ENCODE data around the gene KIRREL3. TPM values are rescaled to one million over a fixed set of nuclear protein-coding genes. Genes with fewer than 3 reads are reported as not detected.

KIRREL3 gene
- total and polyA plus RNA-seq, 2 of the 8 experiments (the other 6 are each of a cell fraction or from before 2014, with no cell fraction given), result 0.29 to 0.32 TPM

DNA sequence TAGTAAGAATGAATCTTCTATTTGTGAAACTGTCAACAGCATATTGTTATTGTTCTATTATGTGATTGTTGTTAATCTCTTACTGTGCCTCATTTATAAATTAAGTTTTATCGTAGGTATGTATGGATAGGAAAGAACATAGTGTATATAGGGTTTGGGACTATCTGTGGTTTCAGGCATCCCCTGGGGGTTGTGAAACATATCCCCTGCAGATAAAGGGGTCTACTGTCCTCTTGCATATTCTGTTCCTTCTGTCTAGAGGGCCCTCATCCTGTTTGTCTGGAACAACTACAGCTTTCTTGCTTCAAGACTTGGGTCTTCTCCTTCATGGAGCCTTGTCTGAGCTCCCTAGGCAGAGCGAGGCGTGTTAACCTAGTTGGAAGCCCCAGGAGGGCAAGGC, 159.6 kb downstream of the KIRREL3 start:
- DNase-seq (ENCODE audit: low read depth in 1 of 2, low spot score in 2 of 2) (no peak), FAIRE-seq (no peak)
- 95% methylated on average over 3 of the region's 3 CpGs; no CpG with 5 or more reads in 1 of the 2 experiments for WGBS, 2 experiments (ENCODE audit: extremely low coverage in 1 of 2, insufficient coverage in 1 of 2, insufficient read length in 1 of 2, insufficient replicate concordance in 2 of 2, low coverage in 1 of 2, low lambda C conversion rate in 2 of 2, missing lambda C conversion rate in 1 of 2)
- Histone ChIP-seq H3K18ac (ENCODE audit: extremely low read depth, low read length) (no peak overlapping the region), H3K9ac (replicated peaks in 1 of 4; ENCODE audit: extremely low read depth in 1 of 4, low read depth in 3 of 4, low read length in 3 of 4) (no peak overlapping the region), H3K27ac (ENCODE audit: low read depth, low read length) (no peak overlapping the region), H3K23ac (ENCODE audit: insufficient read length) (no peak overlapping the region), H3K9me3 (ENCODE audit: insufficient read depth in 2 of 2, low read depth in 1 of 2, low read length in 1 of 2) (0 out of 4 replicates have a peak, but pooled peaks cover 3% of the 10 kb centered on the region in 2 experiments), H2BK5ac (ENCODE audit: low read depth, low read length) (no peak overlapping the region), H3K4ac (replicated peaks; ENCODE audit: insufficient read length, low read depth, low read length) (no peak overlapping the region), H3K4me3 (ENCODE audit: extremely low read depth in 1 of 4, insufficient read depth in 2 of 4, low read depth in 3 of 4, low read length in 4 of 4) (no peak overlapping the region), H2BK15ac (ENCODE audit: low read length) (no peak overlapping the region), H2BK12ac (ENCODE audit: low read depth, low read length) (no peak overlapping the region), H3K4me2 (ENCODE audit: insufficient read depth in 1 of 2, low read depth in 2 of 2, low read length in 2 of 2) (no peak overlapping the region), H4K5ac (ENCODE audit: insufficient read length, low read depth, low read length) (no peak overlapping the region), H3K14ac (ENCODE audit: insufficient read length) (no peak overlapping the region), H4K8ac (ENCODE audit: extremely low read depth, insufficient read depth, low read length) (no peak overlapping the region), H2AK5ac (ENCODE audit: low read depth, low read length) (no peak overlapping the region), H4K91ac (replicated peaks; ENCODE audit: insufficient read length, low read length) (no peak overlapping the region), H2BK20ac (ENCODE audit: low read length) (no peak overlapping the region), H3K79me1 (ENCODE audit: low read depth, low read length) (no peaks in the 10 kb centered on the region), H4K20me1 (replicated peaks in 1 of 2; ENCODE audit: control insufficient read depth in 1 of 2, insufficient read depth in 2 of 2, low read length in 2 of 2) (no peaks in the 10 kb centered on the region), H2AFZ (ENCODE audit: low read length) (no peak overlapping the region), H2BK120ac (replicated peaks; ENCODE audit: low read depth, low read length) (no peak overlapping the region), H3K4me1 (replicated peaks in 1 of 4; ENCODE audit: control insufficient read depth in 3 of 4, insufficient read depth in 4 of 4, low read length in 3 of 4) (no peaks in the 10 kb centered on the region), H3K56ac (replicated peaks; ENCODE audit: insufficient read length, low read depth, low read length) (no peak overlapping the region), H3K27me3 (replicated peaks in 1 of 4; ENCODE audit: control insufficient read depth in 3 of 4, extremely low read depth in 1 of 4, insufficient read depth in 3 of 4, low read length in 3 of 4) (no peaks in the 10 kb centered on the region; a peak in 1 of 7 replicates), H3K36me3 (ENCODE audit: control insufficient read depth in 2 of 4, insufficient read depth in 4 of 4, low read length in 3 of 4) (no peaks in the 10 kb centered on the region), H3K23me2 (ENCODE audit: low read depth, low read length) (no peaks in the 10 kb centered on the region), H3K79me2 (ENCODE audit: control insufficient read depth in 1 of 2, insufficient read depth in 2 of 2, low read length in 2 of 2) (no peaks in the 10 kb centered on the region)
- CTCF ChIA-PET (ENCODE audit: partially characterized antibody), result interaction anchor here (1.1 to 1.2 kb wide), 3 partner anchors 11 to 125 kb away, joined by 3 to 5 read pairs (median 4); no protein-coding TSS in a partner anchor
- POLR2A ChIA-PET (ENCODE audit: partially characterized antibody), result no interaction called here
- TF ChIP-seq SP1 (IDR thresholded peaks at IDR 0.05; ENCODE audit: low read depth, low read length) (no peak), BRCA1 (IDR thresholded peaks at IDR 0.05; ENCODE audit: low read depth, low read length) (no peak), POLR2A (IDR thresholded peaks at IDR 0.05; ENCODE audit: control extremely low read depth in 1 of 2, low read depth in 2 of 2, low read length in 2 of 2) (no peak), SP4 (IDR thresholded peaks at IDR 0.05; ENCODE audit: low read length) (no peak), KDM4A (IDR thresholded peaks at IDR 0.05; ENCODE audit: low read depth, low read length, severe bottlenecking) (no peak), ASH2L (IDR thresholded peaks at IDR 0.05; ENCODE audit: low read length) (no peak), TAF7 (optimal IDR thresholded peaks at IDR 0.05; ENCODE audit: borderline replicate concordance, low read depth, low read length) (no peak), SIRT6 (IDR thresholded peaks at IDR 0.05; ENCODE audit: low read length) (no peak), EZH2 (IDR thresholded peaks at IDR 0.05; ENCODE audit: low read depth, low read length, severe bottlenecking) (no peak), SP2 (IDR thresholded peaks at IDR 0.05; ENCODE audit: low read length) (no peak), RXRA (IDR thresholded peaks at IDR 0.05; ENCODE audit: insufficient read depth, low read depth, low read length) (no peak)
- TF ChIP-seq, protein P1, sequence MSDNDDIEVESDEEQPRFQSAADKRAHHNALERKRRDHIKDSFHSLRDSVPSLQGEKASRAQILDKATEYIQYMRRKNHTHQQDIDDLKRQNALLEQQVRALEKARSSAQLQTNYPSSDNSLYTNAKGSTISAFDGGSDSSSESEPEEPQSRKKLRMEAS (IDR thresholded peaks at IDR 0.05), result no peak
- TF ChIP-seq, protein P2, sequence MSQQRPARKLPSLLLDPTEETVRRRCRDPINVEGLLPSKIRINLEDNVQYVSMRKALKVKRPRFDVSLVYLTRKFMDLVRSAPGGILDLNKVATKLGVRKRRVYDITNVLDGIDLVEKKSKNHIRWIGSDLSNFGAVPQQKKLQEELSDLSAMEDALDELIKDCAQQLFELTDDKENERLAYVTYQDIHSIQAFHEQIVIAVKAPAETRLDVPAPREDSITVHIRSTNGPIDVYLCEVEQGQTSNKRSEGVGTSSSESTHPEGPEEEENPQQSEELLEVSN (IDR thresholded peaks at IDR 0.05), result no peak

Data from H1 (cell line).